Lower leg skin (tissue), 4 donors: ENCODE data around the gene GGA1. TPM values are rescaled to one million over a fixed set of nuclear protein-coding genes. Genes with fewer than 3 reads are reported as not detected.

Experiments
- DNase-seq, 2 donors: peaks; one replicate each; pipeline ENCODE4 v3.0.0-alpha.2; 2019; ENCODE audit warnings: low spot score in 2 of 2
- H3K4me3 ChIP-seq: fragments of 200-600 bp; sonication (generic); 2 replicates; pipeline ENCODE4 v1.5.1; 2017; ENCODE audit warnings: mild to moderate bottlenecking, low read depth; ENCODE audit not compliant: poor library complexity, severe bottlenecking
- CTCF ChIP-seq, 3 donors: fragments of 450-650 bp; IDR thresholded peaks; one replicate each; pipeline ENCODE4 v1.5.1; 2016; ENCODE audit warnings: antibody characterized with exemption in 3 of 3, mild to moderate bottlenecking in 3 of 3, moderate library complexity in 2 of 3
- POLR2A ChIP-seq, 2 donors: fragments of 450-650 bp; IDR thresholded peaks; one replicate each; pipeline ENCODE4 v1.6.1; 2016 to 2017; ENCODE audit warnings: antibody characterized with exemption in 2 of 2, mild to moderate bottlenecking in 1 of 2, moderate library complexity in 1 of 2
- WGBS, 2 donors: methylation state at CpG; one replicate each; pipeline ENCODE4 v1.1.5; 2018; 5-methylcytosine and 5-hydroxymethylcytosine counted together
- intact Hi-C: fragments of 100-400 bp; cut with DNase I; formaldehyde crosslinking; loops from one replicate; pipeline ENCODE4 v1.15.0; 2023; ENCODE audit warnings: low total_unique reads
- total RNA-seq, 4 donors: library from RNA; depleted of rRNA; stranded (reverse); fragments of >200 nt; gene quantifications; one replicate each; pipeline ENCODE4 v1.1.0, GENCODE V29; 2016

Gene GGA1
- 10 to 100 TPM; 50.3 to 66.0 (median 53.6) TPM for total RNA-seq

GRCh38 chr22:37608477-37609239 is at the start of gene GGA1:
TSS of gene GGA1 (plus strand) at chr22:37608834. CDS start at chr22:37608861, 27 bp downstream.
- TF ChIP-seq POLR2A (IDR thresholded peaks at IDR 0.05) = no peak
- no peak for TF ChIP-seq CTCF (IDR thresholded peaks at IDR 0.05)
- WGBS, 2 donors = 1 to 2% methylated on average over 37 to 40 of the region's 82 CpGs
- peak; percentile 95 to 99 for DNase-seq
- peak within 1 kb of the TSS; percentile 55 for H3K4me3 ChIP-seq
- intact Hi-C loops = no loop called here

GRCh38 chr22:37559521-37559900 is 49.1 kb upstream of the GGA1 start:
- WGBS, 2 donors = 56 to 63% methylated on average over 6 of the region's 6 CpGs
- H3K4me3 ChIP-seq = no peak overlapping the region
- no peak for TF ChIP-seq POLR2A (IDR thresholded peaks at IDR 0.05)
- no peak for TF ChIP-seq CTCF (IDR thresholded peaks at IDR 0.05)
- DNase-seq = no peak
- intact Hi-C loops = no loop called here

GRCh38 chr22:37559901-37560607 is 48.6 kb upstream of the GGA1 start, which contains the start of gene CDC42EP1:
TSS of gene CDC42EP1 (plus strand) at chr22:37560480. CDS start at chr22:37566350, 5,870 bp downstream.
- DNase-seq = peak in 1 of 2 donors; percentile 91
- 5 to 16% methylated on average over 14 to 26 of the region's 76 CpGs for WGBS, 2 donors
- intact Hi-C loops = loop anchor here (10.0 kb wide), 1 partner anchor 625 kb away; the partner anchor contains the start of gene PLA2G6

GRCh38 chr22:37560608-37561211 is 47.9 kb upstream of the GGA1 start:
- intact Hi-C loops = loop anchor here (10.0 kb wide), 1 partner anchor 624 kb away; the partner anchor contains the start of gene PLA2G6
- no peak for TF ChIP-seq CTCF (IDR thresholded peaks at IDR 0.05)
- TF ChIP-seq POLR2A (IDR thresholded peaks at IDR 0.05) = no peak
- peak overlapping the region; percentile 61 for H3K4me3 ChIP-seq
- peak in 1 of 2 donors; percentile 91 for DNase-seq
- 0 to 7% methylated on average over 14 to 62 of the region's 72 CpGs for WGBS, 2 donors

More at GRCh38 chr22:37559901-37560607, 48.6 kb upstream of the GGA1 start, which contains the start of gene CDC42EP1:
- no peak for TF ChIP-seq CTCF (IDR thresholded peaks at IDR 0.05)
- no peak for TF ChIP-seq POLR2A (IDR thresholded peaks at IDR 0.05)
- H3K4me3 ChIP-seq = peak within 1 kb of the TSS; percentile 61

GRCh38 chr22:37561212-37562048 is 47.2 kb upstream of the GGA1 start:
- peak overlapping the region; percentile 61 for H3K4me3 ChIP-seq
- intact Hi-C loops = loop anchor here (10.0 kb wide), 1 partner anchor 623 kb away; the partner anchor contains the start of gene PLA2G6

More at GRCh38 chr22:37561212-37562048, 47.2 kb upstream of the GGA1 start:
- DNase-seq = peak; percentile 91 to 99
- no peak for TF ChIP-seq POLR2A (IDR thresholded peaks at IDR 0.05)
- TF ChIP-seq CTCF (IDR thresholded peaks at IDR 0.05) = peak in 1 of 3 donors; percentile 50
- 1% methylated on average over 35 to 55 of the region's 56 CpGs for WGBS, 2 donors
